Measurements from ENCODE around the gene SNX21.

Gene SNX21

DNA sequence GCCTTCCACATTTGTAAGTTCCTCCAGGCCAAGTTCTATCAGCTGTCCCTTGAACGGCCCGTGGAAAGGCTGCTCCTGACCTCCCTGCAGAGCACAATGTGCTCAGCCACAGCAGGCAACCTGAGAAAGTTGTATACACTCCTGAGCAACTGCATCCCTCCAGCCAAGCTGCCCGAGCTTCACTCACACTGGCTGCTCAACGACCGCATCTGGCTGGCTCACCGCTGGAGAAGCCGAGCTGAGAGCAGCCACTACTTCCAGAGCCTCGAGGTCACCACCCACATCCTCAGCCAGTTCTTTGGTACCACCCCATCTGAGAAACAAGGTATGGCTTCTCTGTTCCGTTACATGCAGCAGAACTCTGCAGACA, 49.5 kb downstream of the SNX21 start:
- no peak for DNase-seq

DNA sequence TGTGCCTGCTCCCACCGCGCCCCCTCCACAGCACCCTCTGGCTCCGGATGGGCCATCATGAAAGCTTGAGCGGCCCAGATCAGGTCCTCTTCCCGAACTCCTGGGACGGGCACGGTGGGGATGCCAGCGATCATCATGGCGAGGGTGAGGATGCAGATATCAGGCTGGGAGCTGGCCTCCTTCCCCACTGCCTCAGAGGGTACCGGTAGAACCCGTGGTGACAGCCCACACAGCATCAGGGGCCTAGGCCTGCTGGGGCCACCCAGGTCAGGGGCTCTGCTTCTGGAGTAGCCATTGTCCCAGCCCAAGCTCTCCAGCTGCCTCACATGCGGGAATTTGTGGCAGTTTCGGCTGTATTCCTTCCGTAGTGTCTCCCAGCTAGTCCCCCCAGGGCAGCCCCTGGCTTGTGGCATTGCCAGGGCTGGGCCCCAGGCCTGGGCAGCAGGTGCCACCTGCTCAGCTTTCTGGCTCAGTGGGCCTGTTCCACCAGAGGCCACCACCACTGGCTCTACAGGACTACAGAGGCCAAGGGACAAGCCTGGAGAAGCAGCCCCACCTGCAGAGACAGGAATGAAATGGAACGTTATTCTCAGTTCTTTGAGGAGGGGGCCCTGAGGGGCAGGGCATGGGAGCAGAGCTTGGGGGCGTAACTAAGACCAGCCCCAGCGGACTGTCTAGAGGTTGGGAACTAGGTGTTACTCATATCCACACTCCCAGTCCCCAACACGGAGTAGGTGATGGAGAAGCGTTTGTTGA, 53.2 kb downstream of the SNX21 start:
- DNase-seq: no peak

DNA sequence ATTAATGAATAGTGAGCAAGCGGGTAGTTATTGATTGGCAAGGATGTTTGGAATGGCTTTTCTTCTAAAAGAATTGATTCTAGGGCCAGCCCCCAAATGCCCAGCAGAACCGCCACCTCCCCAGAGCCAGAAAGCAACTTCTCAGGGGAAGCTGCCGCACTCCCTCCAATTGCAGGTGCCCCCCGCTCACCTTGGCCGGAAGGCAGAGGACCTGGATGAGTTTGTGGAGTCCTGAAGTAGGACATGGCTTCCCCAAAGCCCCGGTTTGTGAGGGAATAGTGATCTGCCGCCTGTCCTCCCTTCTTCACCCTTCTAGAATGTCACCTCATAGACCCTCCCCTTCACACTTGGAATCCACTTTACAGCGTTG, 53.7 kb downstream of the SNX21 start, which contains the start of gene SPATA25:
SPATA25 (minus strand) TSS at position 277 of the 370 bp plus-strand sequence; CDS start at position 245, 32 bp downstream.
- DNase-seq: no peak

DNA sequence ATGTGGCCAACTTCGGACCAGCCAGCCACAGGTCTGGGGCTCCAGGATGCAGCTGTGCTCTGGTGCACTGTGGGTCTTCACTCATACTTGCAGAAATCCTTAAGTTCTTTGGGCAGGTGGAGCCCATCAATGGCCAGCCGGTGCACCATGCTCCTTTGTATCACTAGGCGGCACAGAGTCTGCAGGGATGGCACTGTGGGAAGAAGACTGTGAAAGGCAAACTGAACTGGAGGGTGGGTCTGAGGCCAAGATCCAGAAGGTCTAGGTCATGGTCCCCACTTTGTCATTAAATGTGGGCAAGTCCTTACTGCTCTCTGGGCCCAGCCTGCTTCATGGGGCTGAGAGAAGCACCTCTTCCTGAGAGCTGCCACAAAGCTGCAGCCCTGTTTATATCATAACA, 55.1 kb downstream of the SNX21 start:
- no peak for DNase-seq

DNA sequence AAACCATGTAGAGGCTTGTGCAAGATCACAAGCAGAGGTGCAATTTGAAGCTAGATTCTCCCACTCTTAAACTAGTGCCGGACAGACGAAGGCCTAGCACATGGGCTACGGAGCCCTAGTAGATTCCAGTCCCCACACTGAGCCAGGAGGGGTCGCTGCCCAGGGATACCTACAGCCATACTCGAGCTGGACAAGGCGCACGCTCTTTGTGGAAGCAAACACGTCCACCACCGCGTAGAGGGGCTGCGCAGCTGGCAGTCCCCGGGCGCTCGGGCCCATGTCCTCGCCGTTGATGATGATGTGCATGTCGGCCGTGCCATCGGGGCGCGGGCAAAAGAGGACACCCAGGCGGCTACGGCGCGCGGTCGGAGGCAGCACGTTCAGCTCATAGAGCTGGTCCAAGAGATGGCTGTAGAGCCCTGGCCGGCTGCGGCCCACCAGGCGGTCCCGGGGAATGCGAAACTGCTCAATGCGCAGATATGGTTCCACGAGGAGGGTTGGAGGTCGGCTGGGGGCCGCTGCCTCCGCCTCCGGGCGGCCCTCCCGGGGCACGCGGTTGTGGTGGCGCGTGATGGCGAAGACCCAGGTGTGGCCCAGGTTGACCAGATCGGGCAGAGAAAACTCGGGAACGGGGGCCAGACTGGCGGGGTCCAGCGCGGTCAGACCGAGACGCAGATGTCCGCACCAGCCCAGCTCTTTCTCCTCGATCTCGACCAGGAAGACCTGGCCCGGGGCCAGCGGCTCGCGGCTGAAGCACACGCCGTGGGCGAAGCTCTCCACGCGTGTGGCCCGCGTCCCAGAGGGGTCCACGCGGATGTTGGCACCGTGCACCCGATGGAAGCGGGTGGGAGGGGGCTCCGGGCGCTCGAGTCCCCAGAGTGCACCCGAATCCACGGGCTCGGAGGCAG, 56.7 kb downstream of the SNX21 start:
- no peak for DNase-seq

DNA sequence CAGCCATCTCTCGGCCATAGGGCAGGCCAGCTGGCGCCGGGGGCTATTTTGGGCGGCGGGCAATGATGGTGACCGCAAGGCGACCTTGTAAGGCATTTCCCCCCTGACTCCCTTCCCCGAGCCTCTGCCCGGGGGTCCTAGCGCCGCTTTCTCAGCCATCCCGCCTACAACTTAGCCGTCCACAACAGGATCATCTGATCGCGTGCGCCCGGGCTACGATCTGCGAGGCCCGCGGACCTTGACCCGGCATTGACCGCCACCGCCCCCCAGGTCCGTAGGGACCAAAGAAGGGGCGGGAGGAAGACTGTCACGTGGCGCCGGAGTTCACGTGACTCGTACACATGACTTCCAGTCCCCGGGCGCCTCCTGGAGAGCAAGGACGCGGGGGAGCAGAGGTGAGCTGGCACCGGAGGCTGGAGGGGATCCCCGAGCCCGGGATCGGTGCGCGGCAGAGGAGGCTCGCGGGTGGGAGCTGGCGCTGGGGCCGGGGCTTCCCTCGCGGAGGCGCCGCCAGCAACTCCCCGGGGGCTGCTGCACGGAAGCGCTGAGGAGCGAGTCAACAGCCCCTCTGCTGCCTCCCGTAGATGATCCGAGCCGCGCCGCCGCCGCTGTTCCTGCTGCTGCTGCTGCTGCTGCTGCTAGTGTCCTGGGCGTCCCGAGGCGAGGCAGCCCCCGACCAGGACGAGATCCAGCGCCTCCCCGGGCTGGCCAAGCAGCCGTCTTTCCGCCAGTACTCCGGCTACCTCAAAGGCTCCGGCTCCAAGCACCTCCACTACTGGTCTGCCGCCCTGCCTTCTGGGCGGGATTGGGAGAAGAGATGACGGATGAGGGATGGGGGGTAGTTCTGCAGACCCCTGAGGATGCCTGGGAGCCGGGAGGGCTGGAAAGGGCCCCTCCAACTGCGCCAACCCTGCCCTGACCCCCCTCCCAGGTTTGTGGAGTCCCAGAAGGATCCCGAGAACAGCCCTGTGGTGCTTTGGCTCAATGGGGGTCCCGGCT, 57.7 kb downstream of the SNX21 start, which contains the start of the genes CTSA and NEURL2:
CTSA (plus strand) TSS at position 351 of the 999 bp plus-strand sequence; CDS start at position 585, 234 bp downstream.
NEURL2 (minus strand) TSS at position 224 of the 999 bp plus-strand sequence; CDS start at position 7, 217 bp downstream.
- peak; percentile 93 for DNase-seq

DNA sequence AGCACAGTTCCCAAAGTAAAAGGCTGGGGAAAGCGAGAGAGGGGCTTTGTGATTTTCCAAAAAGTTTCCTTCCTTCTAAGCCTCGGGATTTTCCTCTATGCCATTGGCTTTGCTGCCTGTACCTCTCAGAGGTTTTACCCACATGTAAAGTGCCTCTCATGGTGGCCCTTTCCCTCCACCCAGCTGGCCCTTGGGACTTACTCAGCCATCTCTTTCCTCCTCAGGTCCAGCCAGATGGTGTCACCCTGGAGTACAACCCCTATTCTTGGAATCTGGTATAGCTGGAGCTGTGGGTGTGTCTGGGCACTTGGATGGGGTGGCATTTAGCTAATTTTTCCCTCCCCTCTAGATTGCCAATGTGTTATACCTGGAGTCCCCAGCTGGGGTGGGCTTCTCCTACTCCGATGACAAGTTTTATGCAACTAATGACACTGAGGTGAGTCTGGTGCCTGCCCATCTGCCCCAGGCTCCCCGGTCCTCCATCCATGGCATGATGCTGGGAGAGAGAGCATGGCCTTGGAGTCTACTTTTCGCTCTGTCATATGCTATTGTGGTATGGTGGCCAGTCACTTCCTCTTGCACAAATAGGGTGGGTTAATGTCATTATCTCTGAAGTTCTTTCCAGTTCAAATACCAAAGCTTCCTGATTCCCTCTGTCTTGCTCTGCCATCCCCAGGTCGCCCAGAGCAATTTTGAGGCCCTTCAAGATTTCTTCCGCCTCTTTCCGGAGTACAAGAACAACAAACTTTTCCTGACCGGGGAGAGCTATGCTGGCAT, 58.6 kb downstream of the SNX21 start:
- no peak for DNase-seq
